ENCODE measurements around the gene FAM53B.
"Not testable (repeated sequence)": the region's sequence is repeated elsewhere in the genome, so short reads cannot be mapped to it uniquely, and the experiment has no call there.

The FAM53B gene

GRCh38 chr10:124593431-124593985 is 150.7 kb downstream of the FAM53B start:
- DNase-seq: no peak

GRCh38 chr10:124592736-124593430 is 151.3 kb downstream of the FAM53B start:
- no peak for DNase-seq

- DNase-seq: no peak
These were observed 152.1 kb downstream of the FAM53B start for GRCh38 chr10:124592101-124592500.

- DNase-seq: no peak
These were observed 153.1 kb downstream of the FAM53B start for GRCh38 chr10:124591123-124591495.

- DNase-seq: no peak
These were observed 153.7 kb downstream of the FAM53B start for GRCh38 chr10:124590216-124591122.

- DNase-seq: no peak
These were observed 154.6 kb downstream of the FAM53B start for GRCh38 chr10:124589491-124590041.

GRCh38 chr10:124588736-124589490 is 155.3 kb downstream of the FAM53B start:
- DNase-seq: no peak

- not testable (repeated sequence) for DNase-seq
These were observed 155.8 kb downstream of the FAM53B start for GRCh38 chr10:124588341-124588735.

GRCh38 chr10:124587811-124588211 is 156.4 kb downstream of the FAM53B start:
- DNase-seq: no peak

- no peak for DNase-seq
These were observed 158.0 kb downstream of the FAM53B start for GRCh38 chr10:124586142-124586541.

- no peak for DNase-seq
These were observed 165.2 kb downstream of the FAM53B start for GRCh38 chr10:124579011-124579399.

- no peak for DNase-seq
These were observed 165.8 kb downstream of the FAM53B start for GRCh38 chr10:124578231-124579010.

- DNase-seq: no peak
These were observed 166.5 kb downstream of the FAM53B start for GRCh38 chr10:124577651-124578050.

GRCh38 chr10:124576526-124577420 is 167.4 kb downstream of the FAM53B start:
- DNase-seq: no peak

- no peak for DNase-seq
These were observed 168.8 kb downstream of the FAM53B start for GRCh38 chr10:124575107-124576035.

- no peak for DNase-seq
These were observed 169.6 kb downstream of the FAM53B start for GRCh38 chr10:124574456-124575070.

- DNase-seq: no peak
These were observed 170.3 kb downstream of the FAM53B start for GRCh38 chr10:124573726-124574455.

GRCh38 chr10:124572751-124573150 is 171.4 kb downstream of the FAM53B start:
- no peak for DNase-seq

GRCh38 chr10:124570646-124571045 is 173.5 kb downstream of the FAM53B start:
- no peak for DNase-seq
